Trophoblast cell (in vitro differentiated cells and primary cell): Measurements from ENCODE around the gene CACNA1G.

Experiments used
- DNase-seq, 2 donors: peaks; one replicate each; pipeline ENCODE4 v3.0.0-alpha.2; 2016
- H2AFZ ChIP-seq: 2 replicates; pipeline ENCODE4 v1.6.1; 2013; ENCODE audit warnings: low read length, moderate library complexity, mild to moderate bottlenecking; ENCODE audit not compliant: insufficient read depth, poor library complexity
- H2AK5ac ChIP-seq: 2 replicates; pipeline ENCODE4 v1.6.1; 2013; ENCODE audit warnings: mild to moderate bottlenecking, low read length
- H2BK120ac ChIP-seq: 2 replicates; pipeline ENCODE4 v1.6.1; 2013; ENCODE audit warnings: low read length, mild to moderate bottlenecking, moderate library complexity; ENCODE audit not compliant: insufficient read depth, poor library complexity
- H2BK12ac ChIP-seq: 2 replicates; pipeline ENCODE4 v1.6.1; 2013; ENCODE audit warnings: mild to moderate bottlenecking, low read length, moderate library complexity
- H2BK5ac ChIP-seq: 2 replicates; pipeline ENCODE4 v1.6.1; 2013; ENCODE audit warnings: low read length, low read depth, moderate library complexity, mild to moderate bottlenecking; ENCODE audit not compliant: poor library complexity
- H3K14ac ChIP-seq: 2 replicates; pipeline ENCODE4 v1.6.1; 2013; ENCODE audit warnings: mild to moderate bottlenecking, low read length
- H3K18ac ChIP-seq: 2 replicates; pipeline ENCODE4 v1.6.1; 2013; ENCODE audit warnings: mild to moderate bottlenecking, low read length
- H3K23ac ChIP-seq: 2 replicates; pipeline ENCODE4 v1.6.1; 2013; ENCODE audit warnings: low read length
- H3K27ac ChIP-seq: 2 replicates; pipeline ENCODE4 v1.5.1; 2013; ENCODE audit warnings: low read depth, mild to moderate bottlenecking, inconsistent platforms, low read length, moderate library complexity
- H3K27me3 ChIP-seq: 2 replicates; pipeline ENCODE4 v1.6.1; 2013; ENCODE audit warnings: inconsistent platforms, mild to moderate bottlenecking, low read length, moderate library complexity; ENCODE audit not compliant: insufficient read depth
- H3K36me3 ChIP-seq, 2 experiments: 1 replicate in 1 of 2; 2 replicates in 1 of 2; pipeline ENCODE4 v1.6.1; 2013; ENCODE audit warnings: low read length in 2 of 2, mild to moderate bottlenecking in 2 of 2, moderate library complexity in 1 of 2; ENCODE audit not compliant: insufficient read depth in 2 of 2, control insufficient read depth in 1 of 2
- H3K4ac ChIP-seq: 2 replicates; pipeline ENCODE4 v1.6.1; 2013; ENCODE audit warnings: low read depth, mild to moderate bottlenecking, low read length, moderate library complexity
- H3K4me1 ChIP-seq, 2 experiments: 1 replicate in 1 of 2; 2 replicates in 1 of 2; pipeline ENCODE4 v1.6.1; 2013; ENCODE audit warnings: low read length in 2 of 2, mild to moderate bottlenecking in 2 of 2, moderate library complexity in 1 of 2; ENCODE audit not compliant: insufficient read depth in 2 of 2, control insufficient read depth in 1 of 2
- H3K4me2 ChIP-seq: 2 replicates; pipeline ENCODE4 v1.6.1; 2013; ENCODE audit warnings: inconsistent platforms, mild to moderate bottlenecking, low read length, moderate library complexity
- H3K4me3 ChIP-seq: 2 replicates; pipeline ENCODE4 v1.5.1; 2013; ENCODE audit warnings: mild to moderate bottlenecking, low read depth, low read length, inconsistent platforms
- H3K79me1 ChIP-seq: one replicate; pipeline ENCODE4 v1.6.1; 2013; ENCODE audit warnings: low read length
- H3K79me2 ChIP-seq: 2 replicates; pipeline ENCODE4 v1.6.1; 2013; ENCODE audit warnings: low read length, mild to moderate bottlenecking; ENCODE audit not compliant: control insufficient read depth, insufficient read depth, poor library complexity
- H3K9ac ChIP-seq: 2 replicates; pipeline ENCODE4 v1.6.1; 2013; ENCODE audit warnings: mild to moderate bottlenecking, low read length
- H3K9me3 ChIP-seq: 2 replicates; pipeline ENCODE4 v1.6.1; 2013; ENCODE audit warnings: low read depth, mild to moderate bottlenecking, control low read depth, inconsistent platforms, low read length; ENCODE audit not compliant: insufficient read depth
- H4K12ac ChIP-seq: 2 replicates; pipeline ENCODE4 v1.6.1; 2013; ENCODE audit warnings: low read depth, mild to moderate bottlenecking, low read length, moderate library complexity
- H4K8ac ChIP-seq: 2 replicates; pipeline ENCODE4 v1.6.1; 2013; ENCODE audit warnings: low read depth, mild to moderate bottlenecking, low read length, moderate library complexity
- H4K91ac ChIP-seq: one replicate; pipeline ENCODE4 v1.6.1; 2013; ENCODE audit warnings: low read depth, mild to moderate bottlenecking, low read length, moderate library complexity
- WGBS: extraction: QIAGEN DNeasy Blood & Tissue Kit; methylation state at CpG from one replicate; pipeline ENCODE4 v1.1.7; 2013; ENCODE audit warnings: missing lambda C conversion rate; ENCODE audit not compliant: insufficient read length, insufficient coverage; ENCODE audit errors: extremely low coverage; 5-methylcytosine and 5-hydroxymethylcytosine counted together

Gene CACNA1G

GRCh38 chr17:50558581-50558940, 2.0 kb upstream of the CACNA1G start:
- Histone ChIP-seq H3K27ac (no peak overlapping the region), H3K9ac (no peak overlapping the region), H2AFZ (no peak overlapping the region), H3K79me1 (no peaks in the 10 kb centered on the region), H2BK12ac (no peak overlapping the region), H4K91ac (no peak overlapping the region), H3K18ac (no peak overlapping the region), H2BK5ac (no peak overlapping the region), H3K27me3 (peaks cover 66% of the 10 kb centered on the region), H2BK120ac (no peak overlapping the region), H3K79me2 (no peaks in the 10 kb centered on the region), H3K4me2 (no peak overlapping the region), H3K36me3 (no peaks in the 10 kb centered on the region), H3K14ac (no peak overlapping the region), H3K9me3 (peaks cover 11% of the 10 kb centered on the region), H3K23ac (no peak overlapping the region), H3K4ac (no peak overlapping the region), H4K8ac (no peak overlapping the region), H2AK5ac (no peak overlapping the region), H4K12ac (no peak overlapping the region), H3K4me3 (no peak overlapping the region), H3K4me1 (peaks cover 6 to 13% of the 10 kb centered on the region in 2 experiments)
- no peak for DNase-seq
- WGBS: no CpG with 5 or more reads among the region's 18 CpGs

GRCh38 chr17:50558941-50559614, 1.4 kb upstream of the CACNA1G start:
- Histone ChIP-seq H3K4me2 (peak overlapping the region; percentile 30), H3K9me3 (peaks cover 11% of the 10 kb centered on the region), H3K36me3 (no peaks in the 10 kb centered on the region), H2AFZ (no peak overlapping the region), H3K4me3 (no peak overlapping the region), H3K4me1 (peaks cover 6 to 13% of the 10 kb centered on the region in 2 experiments), H3K79me2 (no peaks in the 10 kb centered on the region), H2BK5ac (no peak overlapping the region), H3K23ac (no peak overlapping the region), H3K4ac (no peak overlapping the region), H3K27me3 (peaks cover 71% of the 10 kb centered on the region), H4K8ac (no peak overlapping the region), H2AK5ac (no peak overlapping the region), H2BK12ac (no peak overlapping the region), H4K91ac (no peak overlapping the region), H3K27ac (no peak overlapping the region), H3K14ac (no peak overlapping the region), H3K79me1 (no peaks in the 10 kb centered on the region), H2BK120ac (no peak overlapping the region), H3K9ac (no peak overlapping the region), H4K12ac (no peak overlapping the region), H3K18ac (no peak overlapping the region)
- no peak for DNase-seq
- no CpG with 5 or more reads among the region's 55 CpGs for WGBS

- no peaks in the 10 kb centered on the region for H3K36me3 ChIP-seq
Observed at GRCh38 chr17:50559674-50560184, 786 bp upstream of the CACNA1G start.

GRCh38 chr17:50560931-50561745, 623 bp downstream of the CACNA1G start:
- Histone ChIP-seq H3K9ac (no peak overlapping the region), H2BK12ac (no peak overlapping the region), H4K8ac (no peak overlapping the region), H3K79me2 (no peaks in the 10 kb centered on the region), H4K12ac (no peak overlapping the region), H3K4me3 (no peak overlapping the region), H2AFZ (no peak overlapping the region), H3K14ac (no peak overlapping the region), H3K23ac (no peak overlapping the region), H2BK120ac (no peak overlapping the region), H3K18ac (no peak overlapping the region), H3K9me3 (peaks cover 11% of the 10 kb centered on the region), H4K91ac (no peak overlapping the region), H3K4ac (no peak overlapping the region), H2BK5ac (no peak overlapping the region), H3K4me1 (peaks cover 6 to 13% of the 10 kb centered on the region in 2 experiments), H3K27ac (no peak overlapping the region), H3K79me1 (no peaks in the 10 kb centered on the region), H3K36me3 (no peaks in the 10 kb centered on the region), H3K4me2 (peak overlapping the region; percentile 70), H2AK5ac (no peak overlapping the region), H3K27me3 (peaks cover 82% of the 10 kb centered on the region)
- DNase-seq: no peak
- no CpG with 5 or more reads among the region's 88 CpGs for WGBS

More at GRCh38 chr17:50559674-50560184, 786 bp upstream of the CACNA1G start:
- Histone ChIP-seq H3K4ac (no peak overlapping the region), H3K27ac (no peak overlapping the region), H2AK5ac (no peak overlapping the region), H3K9ac (no peak overlapping the region), H3K9me3 (peaks cover 11% of the 10 kb centered on the region), H2BK5ac (no peak overlapping the region), H2AFZ (no peak overlapping the region), H3K14ac (no peak overlapping the region), H3K4me2 (peak overlapping the region; percentile 70), H3K79me2 (no peaks in the 10 kb centered on the region), H2BK12ac (no peak overlapping the region), H3K79me1 (no peaks in the 10 kb centered on the region), H4K12ac (no peak overlapping the region), H4K91ac (no peak overlapping the region), H4K8ac (no peak overlapping the region), H2BK120ac (no peak overlapping the region), H3K18ac (no peak overlapping the region), H3K4me1 (peaks cover 6 to 13% of the 10 kb centered on the region in 2 experiments), H3K23ac (no peak overlapping the region), H3K27me3 (peaks cover 75% of the 10 kb centered on the region), H3K4me3 (no peak overlapping the region)
- peak; percentile 12 to 48 for DNase-seq
- WGBS: no CpG with 5 or more reads among the region's 27 CpGs
